Lower leg skin (tissue), 4 donors: Measurements from ENCODE around the gene PRSS1. TPM values are rescaled to one million over a fixed set of nuclear protein-coding genes. Genes with fewer than 3 reads are reported as not detected.
A peak's percentile ranks its signal among the peaks of the same experiment; 100 is the strongest.

ENCODE experiments used
- DNase-seq, 2 donors: peaks; one replicate each; pipeline ENCODE4 v3.0.0-alpha.2; 2019; ENCODE audit warnings: low spot score in 2 of 2
- H3K4me3 ChIP-seq: fragments of 200-600 bp; sonication (generic); 2 replicates; pipeline ENCODE4 v1.5.1; 2017; ENCODE audit warnings: mild to moderate bottlenecking, low read depth; ENCODE audit not compliant: poor library complexity, severe bottlenecking
- CTCF ChIP-seq, 3 donors: fragments of 450-650 bp; IDR thresholded peaks; one replicate each; pipeline ENCODE4 v1.5.1; 2016; ENCODE audit warnings: antibody characterized with exemption in 3 of 3, mild to moderate bottlenecking in 3 of 3, moderate library complexity in 2 of 3
- POLR2A ChIP-seq, 2 donors: fragments of 450-650 bp; IDR thresholded peaks; one replicate each; pipeline ENCODE4 v1.6.1; 2016 to 2017; ENCODE audit warnings: antibody characterized with exemption in 2 of 2, mild to moderate bottlenecking in 1 of 2, moderate library complexity in 1 of 2
- WGBS, 2 donors: methylation state at CpG; one replicate each; pipeline ENCODE4 v1.1.5; 2018; 5-methylcytosine and 5-hydroxymethylcytosine counted together
- intact Hi-C: fragments of 100-400 bp; cut with DNase I; formaldehyde crosslinking; loops from one replicate; pipeline ENCODE4 v1.15.0; 2023; ENCODE audit warnings: low total_unique reads
- total RNA-seq, 4 donors: library from RNA; depleted of rRNA; stranded (reverse); fragments of >200 nt; gene quantifications; one replicate each; pipeline ENCODE4 v1.1.0, GENCODE V29; 2016

The PRSS1 gene
- total RNA-seq, 4 donors from 2014 or later, result 3.0 TPM; not detected in 3

- intact Hi-C loops, result no loop called here
- 70 to 79% methylated on average over 3 of the region's 3 CpGs for WGBS, 2 donors
- no peak for TF ChIP-seq POLR2A (IDR thresholded peaks at IDR 0.05)
- no peak for TF ChIP-seq CTCF (IDR thresholded peaks at IDR 0.05)
- H3K4me3 ChIP-seq, result no peak overlapping the region
- DNase-seq, result no peak
These were observed 50.2 kb downstream of the PRSS1 start for GRCh38 chr7:142799437-142799835.

GRCh38 chr7:142800088-142800487 lies 50.8 kb downstream of the PRSS1 start:
- WGBS, 2 donors, result 87 to 95% methylated on average over 1 of the region's 1 CpG
- H3K4me3 ChIP-seq, result no peak overlapping the region
- intact Hi-C loops, result no loop called here
- DNase-seq, result no peak
- no peak for TF ChIP-seq POLR2A (IDR thresholded peaks at IDR 0.05)
- no peak for TF ChIP-seq CTCF (IDR thresholded peaks at IDR 0.05)

GRCh38 chr7:142800699-142801260 lies 51.5 kb downstream of the PRSS1 start:
- WGBS, 2 donors, result 80 to 90% methylated on average over 3 of the region's 7 CpGs
- DNase-seq, result peak in 1 of 2 donors; percentile 3
- no peak for TF ChIP-seq CTCF (IDR thresholded peaks at IDR 0.05)
- no peak for TF ChIP-seq POLR2A (IDR thresholded peaks at IDR 0.05)
- no peak overlapping the region for H3K4me3 ChIP-seq
- intact Hi-C loops, result no loop called here

GRCh38 chr7:142801601-142802295 lies 52.5 kb downstream of the PRSS1 start:
- 86 to 89% methylated on average over 8 of the region's 8 CpGs for WGBS, 2 donors
- intact Hi-C loops, result no loop called here
- TF ChIP-seq POLR2A (IDR thresholded peaks at IDR 0.05) (no peak), CTCF (IDR thresholded peaks at IDR 0.05) (no peak)
- no peak for DNase-seq
- H3K4me3 ChIP-seq, result no peak overlapping the region

DNA sequence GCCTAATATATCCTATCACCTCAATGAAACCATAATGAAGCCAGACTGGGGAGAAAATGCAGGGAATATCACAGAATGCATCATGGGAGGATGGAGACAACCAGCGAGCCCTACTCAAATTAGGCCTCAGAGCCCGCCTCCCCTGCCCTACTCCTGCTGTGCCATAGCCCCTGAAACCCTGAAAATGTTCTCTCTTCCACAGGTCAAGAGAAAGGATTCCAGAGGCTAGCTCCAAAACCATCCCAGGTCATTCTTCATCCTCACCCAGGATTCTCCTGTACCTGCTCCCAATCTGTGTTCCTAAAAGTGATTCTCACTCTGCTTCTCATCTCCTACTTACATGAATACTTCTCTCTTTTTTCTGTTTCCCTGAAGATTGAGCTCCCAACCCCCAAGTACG lies 53.0 kb downstream of the PRSS1 start:
- intact Hi-C loops, result no loop called here
- TF ChIP-seq POLR2A (IDR thresholded peaks at IDR 0.05), result no peak
- 84 to 87% methylated on average over 3 of the region's 3 CpGs for WGBS, 2 donors
- no peak overlapping the region for H3K4me3 ChIP-seq
- DNase-seq, result no peak

Other genes with a start within 250 kb of the PRSS1 start
- 1 to 10 TPM in 1 of 4 donors, not detected in 3; 1.2 TPM for gene PRSS2, start 21.5 kb downstream of the PRSS1 start, total RNA-seq
- 100 to 1,000 TPM; 158 to 346 (median 221) TPM for gene EPHB6, start 105.6 kb downstream of the PRSS1 start, total RNA-seq
- gene TRPV6, start 136.3 kb downstream of the PRSS1 start, total RNA-seq, result 10 to 100 TPM; 10.3 to 13.4 (median 11.5) TPM
- gene TRPV5, start 184.3 kb downstream of the PRSS1 start, total RNA-seq, result not detected
- gene LLCFC1, start 190.0 kb downstream of the PRSS1 start, total RNA-seq, result not detected
- gene KEL, start 212.9 kb downstream of the PRSS1 start, total RNA-seq, result under 1 TPM in 3 of 4 donors, not detected in 1; 0.08 to 0.58 (median 0.47) TPM